Sigmoid colon (tissue), 7 donors: Measurements from ENCODE around the gene RPLP2. TPM values are rescaled to one million over a fixed set of nuclear protein-coding genes. Genes with fewer than 3 reads are reported as not detected.

Experiments
- DNase-seq: peaks from one replicate; pipeline ENCODE4 v3.0.0-alpha.2; 2019
- H3K27ac ChIP-seq, 4 donors: fragments of 200-600 bp; sonication (generic); one replicate each; pipeline ENCODE4 v1.5.1; 2016 to 2019; ENCODE audit warnings: mild to moderate bottlenecking in 1 of 4
- H3K27me3 ChIP-seq, 3 donors: fragments of 200-600 bp; sonication (generic); one replicate each; pipeline ENCODE4 v1.5.1; 2019; ENCODE audit warnings: mild to moderate bottlenecking in 1 of 3
- H3K36me3 ChIP-seq, 4 donors: fragments of 200-600 bp; sonication (generic); one replicate each; pipeline ENCODE4 v1.5.1; 2016 to 2019
- H3K4me1 ChIP-seq, 4 donors: fragments of 200-600 bp; sonication (generic); one replicate each; pipeline ENCODE4 v1.5.1; 2017 to 2019
- H3K4me3 ChIP-seq, 4 donors: fragments of 200-600 bp; sonication (generic); one replicate each; pipeline ENCODE4 v1.5.1; 2017 to 2019; ENCODE audit warnings: mild to moderate bottlenecking in 2 of 4, moderate library complexity in 1 of 4
- H3K9me3 ChIP-seq, 4 donors: fragments of 200-600 bp in 3 of 4; sonication (generic) in 3 of 4; one replicate each; pipeline versions ENCODE4 v1.5.1 to v1.6.1; 2013 to 2019
- EP300 ChIP-seq, 4 donors: sonication (generic); formaldehyde crosslinking; IDR thresholded peaks; one replicate each; pipeline ENCODE4 v1.6.1; 2017; ENCODE audit warnings: antibody characterized with exemption in 4 of 4
- POLR2A ChIP-seq, 2 donors: fragments of 450-650 bp; IDR thresholded peaks; one replicate each; pipeline ENCODE4 v1.6.1; 2016; ENCODE audit warnings: antibody characterized with exemption in 2 of 2, mild to moderate bottlenecking in 2 of 2, moderate library complexity in 2 of 2
- POLR2AphosphoS5 ChIP-seq, 4 donors: sonication (generic); formaldehyde crosslinking; IDR thresholded peaks; one replicate each; pipeline ENCODE4 v1.6.1; 2017; ENCODE audit warnings: antibody characterized with exemption in 4 of 4
- WGBS, 2 donors: extraction: QIAGEN DNeasy Blood & Tissue Kit; methylation state at CpG; one replicate each; pipeline ENCODE4 v1.1.7; 2013; 5-methylcytosine and 5-hydroxymethylcytosine counted together
- intact Hi-C: fragments of 100-400 bp; cut with DNase I; formaldehyde crosslinking; loops from one replicate; pipeline ENCODE4 v1.15.1; 2023
- polyA plus RNA-seq, 3 donors: library from polyadenylated mRNA; stranded (reverse); fragments of 200-250 nt; gene quantifications; one replicate each; pipeline ENCODE4 v1.2.3, GENCODE V29; 2013
- total RNA-seq, 4 donors: library from RNA; depleted of rRNA; stranded (reverse); fragments of >200 nt; gene quantifications; one replicate each; pipeline ENCODE4 v1.1.0, GENCODE V29; 2016
- TF ChIP-seq, protein P1 (sequence below), 4 experiments: fragments of 450-650 bp in 3 of 4; fragments of 200-600 bp in 1 of 4; IDR thresholded peaks; one replicate each; pipeline ENCODE4 v1.5.1; 2016 to 2019; ENCODE audit warnings: antibody characterized with exemption in 4 of 4, mild to moderate bottlenecking in 3 of 4, moderate library complexity in 2 of 4
- donor health status: healthy with polysubstance abuse.
- donor health status: Bipolar disorder and iron deficiency.
- donor health status: healthy.

Gene RPLP2
- total and polyA plus RNA-seq, 7 donors = 405 to 2,533 (median 632) TPM

DNA sequence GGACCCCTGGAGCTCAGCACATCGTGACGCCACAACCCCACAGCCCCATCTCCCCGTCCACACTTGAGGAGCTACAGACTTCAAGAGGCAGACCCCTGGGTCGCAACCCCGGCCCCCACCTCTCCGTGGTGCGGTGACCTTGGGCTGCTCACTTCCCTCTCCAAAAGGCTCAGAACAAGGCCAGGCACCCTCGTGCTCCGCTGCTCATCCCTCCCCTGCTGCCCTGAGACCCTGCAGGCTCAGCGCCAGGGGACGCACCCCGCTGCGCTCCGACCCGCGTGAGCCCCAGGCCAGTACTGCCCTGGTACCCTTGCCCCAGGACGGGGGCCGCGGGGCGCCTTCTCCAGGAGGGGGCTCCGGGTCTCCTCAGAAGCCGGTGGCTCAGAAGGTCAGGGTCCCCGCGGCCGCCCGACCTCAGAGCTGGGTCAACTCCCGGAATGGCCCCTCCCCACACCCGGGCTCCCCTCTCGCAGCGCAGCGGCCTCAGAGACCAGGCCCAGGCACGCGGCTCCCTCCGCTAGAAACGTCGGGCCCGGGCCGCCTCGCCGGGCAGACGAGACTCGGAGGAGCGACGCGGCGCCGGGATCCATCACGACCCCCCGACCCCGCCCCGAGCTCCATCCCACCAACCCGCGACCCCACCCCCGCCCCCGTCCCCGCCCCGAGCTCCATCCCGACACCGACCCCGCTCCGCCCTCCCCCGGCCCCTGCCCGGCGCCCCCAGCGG is 33.0 kb upstream of the RPLP2 start:
- peak; percentile 70 for DNase-seq
- peak overlapping the region; percentile 71 to 99 (median 84) for H3K4me3 ChIP-seq
- 1 to 2% methylated on average over 65 of the region's 65 CpGs for WGBS, 2 donors
- peak overlapping the region; percentile 76 to 89 (median 85) for H3K27ac ChIP-seq
- H3K27me3 ChIP-seq = no peaks in the 10 kb centered on the region
- H3K9me3 ChIP-seq = no peaks in the 10 kb centered on the region
- peaks cover 0 to 54% (median 39%) of the 10 kb centered on the region in 4 donors for H3K4me1 ChIP-seq
- intact Hi-C loops = no loop called here
- TF ChIP-seq POLR2A (IDR thresholded peaks at IDR 0.05) (no peak), EP300 (IDR thresholded peaks at IDR 0.05) (no peak), POLR2AphosphoS5 (IDR thresholded peaks at IDR 0.05) (no peak)
- TF ChIP-seq, protein P1, sequence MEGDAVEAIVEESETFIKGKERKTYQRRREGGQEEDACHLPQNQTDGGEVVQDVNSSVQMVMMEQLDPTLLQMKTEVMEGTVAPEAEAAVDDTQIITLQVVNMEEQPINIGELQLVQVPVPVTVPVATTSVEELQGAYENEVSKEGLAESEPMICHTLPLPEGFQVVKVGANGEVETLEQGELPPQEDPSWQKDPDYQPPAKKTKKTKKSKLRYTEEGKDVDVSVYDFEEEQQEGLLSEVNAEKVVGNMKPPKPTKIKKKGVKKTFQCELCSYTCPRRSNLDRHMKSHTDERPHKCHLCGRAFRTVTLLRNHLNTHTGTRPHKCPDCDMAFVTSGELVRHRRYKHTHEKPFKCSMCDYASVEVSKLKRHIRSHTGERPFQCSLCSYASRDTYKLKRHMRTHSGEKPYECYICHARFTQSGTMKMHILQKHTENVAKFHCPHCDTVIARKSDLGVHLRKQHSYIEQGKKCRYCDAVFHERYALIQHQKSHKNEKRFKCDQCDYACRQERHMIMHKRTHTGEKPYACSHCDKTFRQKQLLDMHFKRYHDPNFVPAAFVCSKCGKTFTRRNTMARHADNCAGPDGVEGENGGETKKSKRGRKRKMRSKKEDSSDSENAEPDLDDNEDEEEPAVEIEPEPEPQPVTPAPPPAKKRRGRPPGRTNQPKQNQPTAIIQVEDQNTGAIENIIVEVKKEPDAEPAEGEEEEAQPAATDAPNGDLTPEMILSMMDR (IDR thresholded peaks at IDR 0.05) = no peak
- H3K36me3 ChIP-seq = peaks cover 0 to 22% (median 3%) of the 10 kb centered on the region in 4 donors

DNA sequence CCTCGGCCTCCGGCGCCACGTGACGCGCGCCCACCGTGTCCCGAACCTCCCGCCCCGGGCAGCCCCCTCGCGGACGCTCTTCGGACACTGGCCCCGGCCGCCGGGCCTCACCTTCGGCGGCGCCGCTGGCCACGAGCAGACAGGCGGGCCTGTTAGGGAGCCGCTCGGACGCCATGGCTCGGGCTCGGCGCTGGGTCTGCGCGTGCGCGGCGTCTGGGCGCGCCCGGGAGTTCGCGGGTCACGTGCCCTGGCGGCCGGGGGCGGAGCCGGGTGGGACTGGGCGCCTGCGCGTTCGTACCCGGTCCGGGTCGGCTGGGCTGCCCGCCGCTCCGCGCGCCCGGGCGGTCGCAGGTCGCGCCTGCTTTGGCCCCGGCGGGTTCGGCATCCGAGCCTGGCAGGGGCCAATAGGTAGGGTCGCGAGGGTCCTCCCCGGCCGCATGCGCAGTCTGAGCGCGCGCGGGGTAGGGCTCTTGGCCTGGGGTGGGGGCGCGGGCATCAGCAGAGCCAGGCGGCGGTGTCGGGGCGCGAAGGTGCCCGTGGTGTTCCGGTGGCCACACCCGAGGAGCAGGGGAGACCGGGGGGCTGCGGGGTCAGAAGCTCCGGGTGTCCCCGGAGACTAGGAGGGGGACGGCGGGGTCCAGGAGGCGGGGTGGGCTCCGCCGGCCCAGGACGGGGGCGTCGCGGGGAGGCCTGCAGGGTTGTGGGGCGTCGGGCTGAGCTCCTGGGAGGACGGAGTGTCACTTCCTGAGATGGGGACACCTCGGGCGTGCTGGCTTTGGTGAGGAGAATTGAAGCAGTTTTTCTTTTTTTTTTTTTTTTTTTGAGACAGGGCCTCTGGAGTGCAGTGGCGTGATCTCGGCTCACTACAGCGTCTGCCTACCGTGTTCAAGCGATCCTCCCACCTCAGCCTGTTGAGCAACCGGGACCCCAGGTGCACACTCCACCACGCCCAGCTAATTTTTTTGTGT is 32.2 kb upstream of the RPLP2 start, which contains the start of gene GATD1:
TSS of gene GATD1 (minus strand) at position 200 of the 968 bp plus-strand sequence. CDS start at position 175, 25 bp downstream.
- Histone ChIP-seq H3K36me3 (peaks cover 0 to 14% (median 0%) of the 10 kb centered on the region in 4 donors), H3K27me3 (no peaks in the 10 kb centered on the region), H3K27ac (peak within 1 kb of the TSS; percentile 76 to 89 (median 85)), H3K4me1 (peaks cover 0 to 54% (median 39%) of the 10 kb centered on the region in 4 donors), H3K9me3 (no peaks in the 10 kb centered on the region), H3K4me3 (peak within 1 kb of the TSS; percentile 71 to 99 (median 84))
- intact Hi-C loops = no loop called here
- peak in 1 of 2 donors; percentile 41 for TF ChIP-seq POLR2A (IDR thresholded peaks at IDR 0.05)
- TF ChIP-seq, protein P1 (IDR thresholded peaks at IDR 0.05) = no peak
- TF ChIP-seq POLR2AphosphoS5 (IDR thresholded peaks at IDR 0.05) = peak in 3 of 4 donors; percentile 48 to 83 (median 78)
- 1% methylated on average over 110 of the region's 110 CpGs for WGBS, 2 donors
- peak; percentile 95 for DNase-seq

DNA sequence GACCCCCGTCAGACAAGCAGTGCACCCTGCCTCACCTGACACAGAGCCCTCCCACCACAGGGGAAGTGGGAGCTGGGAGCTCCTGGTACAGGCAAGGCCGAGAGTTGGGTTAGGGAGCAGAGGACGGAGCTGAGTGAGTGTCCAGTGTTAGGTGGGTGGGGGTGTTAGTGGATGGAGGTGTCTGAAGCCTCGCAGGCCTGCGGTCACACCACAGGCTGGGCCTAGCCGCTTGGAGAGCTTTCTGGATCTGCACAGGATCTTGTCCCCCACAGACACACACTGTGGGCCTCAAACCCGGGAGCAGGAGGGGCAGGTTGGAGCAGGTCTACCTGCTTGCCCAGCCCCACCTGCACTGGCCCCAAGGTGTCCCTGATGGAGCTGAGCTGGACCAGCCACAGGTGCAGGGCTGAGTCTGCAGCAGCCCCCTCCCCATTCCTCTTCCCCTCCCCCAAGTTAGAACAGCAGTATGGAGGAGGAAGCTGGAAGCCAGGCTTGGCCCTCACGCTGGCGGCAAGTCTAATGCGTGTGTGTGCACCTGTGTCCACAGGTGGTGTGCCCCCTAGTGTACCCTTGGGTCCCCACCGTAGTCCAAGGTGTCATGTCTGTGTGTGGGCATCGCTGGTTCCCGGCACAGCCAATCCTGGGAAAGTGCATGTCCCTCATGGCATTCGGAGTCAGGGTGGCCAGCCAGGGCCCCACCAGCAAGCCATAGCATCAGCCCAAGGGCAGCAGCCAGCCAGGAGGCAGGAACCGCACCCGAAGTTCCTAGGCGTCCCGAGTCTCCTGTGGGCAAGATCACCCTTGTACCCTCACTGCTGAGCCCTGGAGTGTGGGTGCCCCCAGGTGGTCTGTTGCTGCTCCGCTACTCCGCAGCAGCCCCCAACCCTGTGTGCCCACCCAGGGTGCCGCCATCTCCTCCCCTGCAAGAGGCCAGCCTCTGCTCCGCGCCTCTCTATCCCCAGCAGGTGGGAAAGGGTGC is 30.5 kb upstream of the RPLP2 start:
- H3K27me3 ChIP-seq = no peaks in the 10 kb centered on the region
- H3K4me1 ChIP-seq = peaks cover 0 to 58% (median 42%) of the 10 kb centered on the region in 4 donors
- no peak overlapping the region for H3K27ac ChIP-seq
- no peak overlapping the region for H3K4me3 ChIP-seq
- no peaks in the 10 kb centered on the region for H3K36me3 ChIP-seq
- 94% methylated on average over 23 of the region's 23 CpGs for WGBS, 2 donors
- no peaks in the 10 kb centered on the region for H3K9me3 ChIP-seq
- TF ChIP-seq EP300 (IDR thresholded peaks at IDR 0.05) (no peak), POLR2AphosphoS5 (IDR thresholded peaks at IDR 0.05) (no peak), POLR2A (IDR thresholded peaks at IDR 0.05) (no peak)
- TF ChIP-seq, protein P1 (IDR thresholded peaks at IDR 0.05) = no peak
- intact Hi-C loops = no loop called here
- no peak for DNase-seq

DNA sequence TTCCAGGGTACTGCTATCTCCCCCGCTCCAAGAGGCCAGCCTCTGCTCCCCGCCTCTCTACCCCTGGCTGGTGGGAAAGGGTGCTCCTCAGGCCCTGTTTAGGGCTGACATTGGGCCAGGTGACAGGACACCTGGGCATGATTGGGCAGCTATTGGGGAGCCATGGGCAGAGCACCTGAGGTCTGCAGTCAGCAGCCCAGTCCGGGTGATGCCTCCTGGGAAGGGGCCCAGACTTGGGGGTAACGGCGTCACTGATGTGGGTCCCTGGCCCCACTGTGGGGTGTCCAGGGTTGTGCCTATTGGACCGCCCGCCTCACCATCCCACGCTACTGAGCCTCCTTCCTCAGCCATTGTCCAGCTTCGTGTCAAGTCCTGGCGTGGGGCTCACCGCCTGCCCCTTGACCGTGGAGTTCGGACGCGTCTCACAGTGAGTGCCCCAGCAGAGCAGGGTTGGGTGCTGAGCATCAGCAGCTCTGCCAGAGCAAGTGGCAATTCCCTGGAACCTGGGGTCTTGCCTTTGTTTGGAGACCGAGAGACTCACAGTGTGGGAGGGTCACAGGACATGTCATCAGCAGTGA is 29.7 kb upstream of the RPLP2 start:
- no peak for TF ChIP-seq POLR2A (IDR thresholded peaks at IDR 0.05)
- TF ChIP-seq EP300 (IDR thresholded peaks at IDR 0.05) = no peak
- TF ChIP-seq POLR2AphosphoS5 (IDR thresholded peaks at IDR 0.05) = no peak
- TF ChIP-seq, protein P1 (IDR thresholded peaks at IDR 0.05) = no peak
- DNase-seq = no peak
- Histone ChIP-seq H3K4me1 (peaks cover 0 to 50% (median 37%) of the 10 kb centered on the region in 4 donors), H3K27ac (no peak overlapping the region), H3K36me3 (no peaks in the 10 kb centered on the region), H3K4me3 (no peak overlapping the region), H3K9me3 (no peaks in the 10 kb centered on the region), H3K27me3 (no peaks in the 10 kb centered on the region)
- intact Hi-C loops = no loop called here
- 96% methylated on average over 16 of the region's 16 CpGs for WGBS, 2 donors
